Liver (tissue), 9 donors: Measurements from ENCODE around the gene PRICKLE1. TPM values are rescaled to one million over a fixed set of nuclear protein-coding genes. Genes with fewer than 3 reads are reported as not detected.

Source experiments
- DNase-seq: peaks from one replicate; pipeline ENCODE4 v3.0.0-alpha.2; 2017; ENCODE audit warnings: low spot score
- H3K27ac ChIP-seq, 2 donors: one replicate each; pipeline ENCODE4 v1.7.0; 2013; ENCODE audit warnings: inconsistent platforms in 2 of 2, low read length in 2 of 2, control low read depth in 1 of 2, low read depth in 1 of 2, mild to moderate bottlenecking in 1 of 2
- H3K27me3 ChIP-seq, 4 donors: one replicate each; pipeline versions ENCODE4 v1.6.1 to v1.7.0; 2013; ENCODE audit warnings: low read length in 3 of 4, inconsistent platforms in 1 of 4, mild to moderate bottlenecking in 1 of 4, moderate library complexity in 1 of 4; ENCODE audit not compliant: control insufficient read depth in 4 of 4, insufficient read depth in 4 of 4
- H3K36me3 ChIP-seq, 4 donors: one replicate each; pipeline versions ENCODE4 v1.6.1 to v1.7.0; 2013; ENCODE audit warnings: low read length in 3 of 4, mild to moderate bottlenecking in 3 of 4, low read depth in 1 of 4, moderate library complexity in 1 of 4; ENCODE audit not compliant: control insufficient read depth in 4 of 4, insufficient read depth in 3 of 4
- H3K4me1 ChIP-seq, 4 donors: one replicate each; pipeline versions ENCODE4 v1.6.1 to v1.7.0; 2013; ENCODE audit warnings: low read length in 3 of 4, mild to moderate bottlenecking in 3 of 4, moderate library complexity in 1 of 4; ENCODE audit not compliant: control insufficient read depth in 4 of 4, insufficient read depth in 4 of 4
- H3K4me3 ChIP-seq, 3 donors: one replicate each; pipeline versions ENCODE4 v1.6.1 to v1.7.0; 2013; ENCODE audit warnings: low read length in 3 of 3, control low read depth in 1 of 3, low read depth in 1 of 3, mild to moderate bottlenecking in 1 of 3
- H3K9ac ChIP-seq, 2 donors: one replicate each; pipeline ENCODE4 v1.7.0; 2013; ENCODE audit warnings: low read length in 2 of 2, mild to moderate bottlenecking in 2 of 2, moderate library complexity in 2 of 2, control low read depth in 1 of 2, low read depth in 1 of 2
- H3K9me3 ChIP-seq, 4 donors: one replicate each; pipeline versions ENCODE4 v1.6.1 to v1.7.0; 2013; ENCODE audit warnings: low read length in 3 of 4; ENCODE audit not compliant: control insufficient read depth in 4 of 4
- EGR1 ChIP-seq, 2 donors: IDR thresholded peaks; 2 replicates each; pipeline ENCODE4 v1.6.1; 2016 to 2018; ENCODE audit warnings: antibody characterized with exemption in 2 of 2, low read depth in 2 of 2
- FOXA1 ChIP-seq: IDR thresholded peaks from 2 replicates; pipeline ENCODE4 v1.6.1; 2016; ENCODE audit warnings: antibody characterized with exemption
- GABPA ChIP-seq, 2 donors: IDR thresholded peaks in 1 of 2; conservative IDR thresholded peaks in 1 of 2; 2 replicates each; pipeline ENCODE4 v1.6.1; 2016; ENCODE audit warnings: antibody characterized with exemption in 2 of 2, mild to moderate bottlenecking in 1 of 2, moderate library complexity in 1 of 2
- HNF4A ChIP-seq, 2 donors: conservative IDR thresholded peaks; 2 replicates each; pipeline ENCODE4 v1.6.1; 2016; ENCODE audit warnings: antibody characterized with exemption in 2 of 2, mild to moderate bottlenecking in 2 of 2
- HNF4G ChIP-seq: IDR thresholded peaks from 2 replicates; pipeline ENCODE4 v1.6.1; 2016; ENCODE audit warnings: antibody characterized with exemption
- JUND ChIP-seq, 2 donors: IDR thresholded peaks; 2 replicates each; pipeline ENCODE4 v1.6.1; 2016; ENCODE audit warnings: antibody characterized with exemption in 2 of 2
- NR2F2 ChIP-seq: IDR thresholded peaks from 2 replicates; pipeline ENCODE4 v1.6.1; 2016; ENCODE audit warnings: antibody characterized with exemption
- RAD21 ChIP-seq, 2 donors: IDR thresholded peaks; 2 replicates each; pipeline ENCODE4 v1.6.1; 2016; ENCODE audit warnings: antibody characterized with exemption in 2 of 2, mild to moderate bottlenecking in 2 of 2
- RXRA ChIP-seq, 2 donors: IDR thresholded peaks; 2 replicates each; pipeline ENCODE4 v1.6.1; 2017 to 2018; ENCODE audit warnings: antibody characterized with exemption in 2 of 2, mild to moderate bottlenecking in 1 of 2
- SP1 ChIP-seq: IDR thresholded peaks from 2 replicates; pipeline ENCODE4 v1.6.1; 2018; ENCODE audit warnings: antibody characterized with exemption, mild to moderate bottlenecking
- YY1 ChIP-seq: IDR thresholded peaks from 2 replicates; pipeline ENCODE4 v1.6.1; 2016; ENCODE audit warnings: antibody characterized with exemption, mild to moderate bottlenecking
- WGBS: extraction: QIAGEN DNeasy Blood & Tissue Kit; methylation state at CpG from one replicate; pipeline ENCODE4 v1.1.7; 2013; 5-methylcytosine and 5-hydroxymethylcytosine counted together
- polyA plus RNA-seq, 2 donors: library from polyadenylated mRNA; stranded (reverse) in 1 of 2; unstranded in 1 of 2; fragments of 200-250 nt in 1 of 2; fragments of >200 nt in 1 of 2; fragmentation: Nextera tagmentation in 1 of 2; extraction: Ambion mirVana in 1 of 2; gene quantifications; one replicate each; pipeline versions ENCODE4 v1.2.1 to v1.2.3, GENCODE V29; 2013 to 2015
- total RNA-seq, 2 donors: library from RNA; depleted of rRNA; stranded (reverse); fragments of >200 nt; gene quantifications; one replicate each; pipeline ENCODE4 v1.2.3, GENCODE V29; 2014
- TF ChIP-seq, protein P1 (sequence below): IDR thresholded peaks from 2 replicates; pipeline ENCODE4 v1.6.1; 2016; ENCODE audit warnings: antibody characterized with exemption
- TF ChIP-seq, protein P2 (sequence below): IDR thresholded peaks from 2 replicates; pipeline ENCODE4 v1.6.1; 2016; ENCODE audit warnings: antibody characterized with exemption
- TF ChIP-seq, protein P3 (sequence below): IDR thresholded peaks from 2 replicates; pipeline ENCODE4 v1.6.1; 2016; ENCODE audit warnings: antibody characterized with exemption
- TF ChIP-seq, protein P4 (sequence below): fragments of 150-350 bp; IDR thresholded peaks from 2 replicates; pipeline ENCODE4 v1.5.1; 2017; ENCODE audit warnings: improper control_type of control experiment, low read depth, low read length; ENCODE audit not compliant: missing input control
- donor health status: healthy.
- donor health status: healthy.
- donor health status: healthy.
- donor health status: healthy.
- donor health status: healthy.

The PRICKLE1 gene
- total and polyA plus RNA-seq, 4 donors = 0.59 to 5.7 (median 2.2) TPM

DNA sequence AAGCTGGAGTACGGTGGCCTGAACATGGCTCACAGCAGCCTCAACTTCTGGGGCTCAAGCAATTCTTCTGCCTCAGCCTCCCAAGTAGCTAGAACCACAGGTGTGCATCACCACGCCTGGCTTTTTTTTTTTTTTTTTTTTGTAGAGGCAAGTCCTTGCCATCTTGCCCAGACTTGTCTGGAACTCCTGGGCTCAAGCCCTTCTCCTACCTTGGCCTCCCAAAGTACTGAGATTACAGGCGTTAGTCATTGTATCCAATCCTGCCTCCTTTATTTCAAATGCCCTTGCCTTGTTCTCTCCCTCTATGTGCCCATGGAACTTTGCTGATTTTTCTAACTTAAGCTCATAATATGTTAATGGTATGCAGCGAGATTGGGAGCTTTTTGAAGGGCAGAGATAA, 49.2 kb upstream of the PRICKLE1 start (continued):
- TF ChIP-seq SP1 (no peak), EGR1 (IDR thresholded peaks at IDR 0.05; ENCODE audit: low read depth in 2 of 2) (no peak), NR2F2 (no peak), HNF4G (no peak)

DNA sequence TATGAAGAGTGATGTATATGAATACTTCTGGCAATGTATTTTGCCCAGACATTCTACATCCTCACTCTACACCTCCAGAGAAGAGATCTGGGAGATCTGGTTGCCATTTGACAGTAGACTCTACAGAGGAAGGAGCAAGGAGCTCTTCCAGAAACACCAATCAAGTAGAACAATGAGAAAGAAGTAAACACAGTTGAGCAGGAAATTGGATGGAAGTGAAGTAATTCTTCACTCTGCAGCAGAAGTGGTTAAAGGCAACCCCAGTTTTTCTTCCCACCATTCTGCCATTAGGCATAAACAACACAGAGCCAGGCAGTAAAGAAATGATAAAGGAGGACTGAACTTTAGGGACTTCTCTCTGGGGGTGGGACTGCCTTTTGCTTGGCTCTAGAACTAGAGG, 48.5 kb upstream of the PRICKLE1 start:
- no peak overlapping the region for H3K4me3 ChIP-seq
- no peaks in the 10 kb centered on the region for H3K36me3 ChIP-seq
- TF ChIP-seq RXRA (IDR thresholded peaks at IDR 0.05) = no peak
- TF ChIP-seq, protein P1, sequence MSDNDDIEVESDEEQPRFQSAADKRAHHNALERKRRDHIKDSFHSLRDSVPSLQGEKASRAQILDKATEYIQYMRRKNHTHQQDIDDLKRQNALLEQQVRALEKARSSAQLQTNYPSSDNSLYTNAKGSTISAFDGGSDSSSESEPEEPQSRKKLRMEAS = no peak
- TF ChIP-seq SP1 = no peak
- TF ChIP-seq, protein P2, sequence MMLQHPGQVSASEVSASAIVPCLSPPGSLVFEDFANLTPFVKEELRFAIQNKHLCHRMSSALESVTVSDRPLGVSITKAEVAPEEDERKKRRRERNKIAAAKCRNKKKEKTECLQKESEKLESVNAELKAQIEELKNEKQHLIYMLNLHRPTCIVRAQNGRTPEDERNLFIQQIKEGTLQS = no peak
- no peak for TF ChIP-seq RAD21 (IDR thresholded peaks at IDR 0.05)
- TF ChIP-seq, protein P3, sequence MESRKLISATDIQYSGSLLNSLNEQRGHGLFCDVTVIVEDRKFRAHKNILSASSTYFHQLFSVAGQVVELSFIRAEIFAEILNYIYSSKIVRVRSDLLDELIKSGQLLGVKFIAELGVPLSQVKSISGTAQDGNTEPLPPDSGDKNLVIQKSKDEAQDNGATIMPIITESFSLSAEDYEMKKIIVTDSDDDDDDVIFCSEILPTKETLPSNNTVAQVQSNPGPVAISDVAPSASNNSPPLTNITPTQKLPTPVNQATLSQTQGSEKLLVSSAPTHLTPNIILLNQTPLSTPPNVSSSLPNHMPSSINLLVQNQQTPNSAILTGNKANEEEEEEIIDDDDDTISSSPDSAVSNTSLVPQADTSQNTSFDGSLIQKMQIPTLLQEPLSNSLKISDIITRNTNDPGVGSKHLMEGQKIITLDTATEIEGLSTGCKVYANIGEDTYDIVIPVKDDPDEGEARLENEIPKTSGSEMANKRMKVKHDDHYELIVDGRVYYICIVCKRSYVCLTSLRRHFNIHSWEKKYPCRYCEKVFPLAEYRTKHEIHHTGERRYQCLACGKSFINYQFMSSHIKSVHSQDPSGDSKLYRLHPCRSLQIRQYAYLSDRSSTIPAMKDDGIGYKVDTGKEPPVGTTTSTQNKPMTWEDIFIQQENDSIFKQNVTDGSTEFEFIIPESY = no peak
- TF ChIP-seq YY1 = no peak
- TF ChIP-seq GABPA (IDR thresholded peaks at IDR 0.05 in 1 of 2, conservative IDR thresholded peaks at IDR 0.05 in 1 of 2) = no peak
- no peak for TF ChIP-seq FOXA1
- no peak for TF ChIP-seq HNF4G
- H3K4me1 ChIP-seq = no peaks in the 10 kb centered on the region
- no peak for DNase-seq
- no peaks in the 10 kb centered on the region for H3K9me3 ChIP-seq
- no peak overlapping the region for H3K9ac ChIP-seq
- H3K27me3 ChIP-seq = no peaks in the 10 kb centered on the region
- no peak overlapping the region for H3K27ac ChIP-seq

DNA sequence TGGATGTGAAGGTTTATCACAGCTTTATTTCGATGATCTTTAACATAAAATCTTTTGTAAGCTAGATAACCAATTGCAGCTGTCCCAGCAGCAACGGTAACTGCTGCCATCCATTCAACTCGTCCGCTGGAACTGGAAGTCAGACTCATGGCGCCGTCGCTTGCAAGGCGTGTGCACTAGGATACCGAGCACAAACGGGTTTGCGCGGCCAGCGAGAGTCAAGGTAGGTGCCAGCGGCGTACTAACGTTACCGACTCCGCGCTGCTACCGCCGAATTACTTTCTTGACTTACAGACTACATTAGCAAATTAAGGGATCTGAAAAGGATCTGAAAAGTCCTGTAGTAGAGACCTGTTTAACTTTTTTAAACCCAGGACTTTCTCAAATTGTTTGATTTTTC, 47.4 kb upstream of the PRICKLE1 start:
- Histone ChIP-seq H3K27ac (no peak overlapping the region), H3K4me1 (no peaks in the 10 kb centered on the region), H3K27me3 (no peaks in the 10 kb centered on the region), H3K9ac (no peak overlapping the region), H3K9me3 (no peaks in the 10 kb centered on the region), H3K4me3 (no peak overlapping the region), H3K36me3 (no peaks in the 10 kb centered on the region)
- no peak for DNase-seq
- TF ChIP-seq, protein P1 = no peak
- WGBS = 94% methylated on average over 21 of the region's 21 CpGs

DNA sequence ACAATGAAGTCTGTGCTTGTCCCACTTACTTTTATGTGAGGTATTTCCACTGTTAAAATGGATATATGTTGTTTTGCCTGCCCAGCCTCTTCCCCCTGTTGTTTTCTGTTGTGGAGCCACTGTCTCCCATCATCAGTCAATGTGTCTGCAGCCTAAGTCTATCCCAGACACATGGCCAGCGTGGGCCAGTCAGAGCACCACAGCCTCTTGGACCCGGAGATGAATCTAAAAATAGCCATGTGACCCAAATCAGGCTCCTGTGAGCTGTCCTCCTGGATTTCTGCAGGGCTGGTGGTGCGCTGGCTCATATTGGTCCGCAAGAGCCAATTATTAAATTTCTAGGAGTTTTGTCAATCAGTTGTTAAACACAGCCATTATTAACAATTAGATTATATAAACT, 44.0 kb upstream of the PRICKLE1 start:
- no peak overlapping the region for H3K9ac ChIP-seq
- no peak overlapping the region for H3K27ac ChIP-seq
- H3K9me3 ChIP-seq = no peaks in the 10 kb centered on the region
- H3K36me3 ChIP-seq = no peaks in the 10 kb centered on the region
- H3K4me1 ChIP-seq = no peaks in the 10 kb centered on the region
- H3K27me3 ChIP-seq = no peaks in the 10 kb centered on the region
- H3K4me3 ChIP-seq = no peak overlapping the region
- no peak for DNase-seq
- TF ChIP-seq RAD21 (IDR thresholded peaks at IDR 0.05) (no peak), YY1 (no peak), GABPA (IDR thresholded peaks at IDR 0.05 in 1 of 2, conservative IDR thresholded peaks at IDR 0.05 in 1 of 2) (no peak), HNF4A (conservative IDR thresholded peaks at IDR 0.05) (no peak), JUND (IDR thresholded peaks at IDR 0.05) (no peak)
- TF ChIP-seq, protein P1 = no peak
- TF ChIP-seq, protein P3 = no peak
- TF ChIP-seq, protein P4, sequence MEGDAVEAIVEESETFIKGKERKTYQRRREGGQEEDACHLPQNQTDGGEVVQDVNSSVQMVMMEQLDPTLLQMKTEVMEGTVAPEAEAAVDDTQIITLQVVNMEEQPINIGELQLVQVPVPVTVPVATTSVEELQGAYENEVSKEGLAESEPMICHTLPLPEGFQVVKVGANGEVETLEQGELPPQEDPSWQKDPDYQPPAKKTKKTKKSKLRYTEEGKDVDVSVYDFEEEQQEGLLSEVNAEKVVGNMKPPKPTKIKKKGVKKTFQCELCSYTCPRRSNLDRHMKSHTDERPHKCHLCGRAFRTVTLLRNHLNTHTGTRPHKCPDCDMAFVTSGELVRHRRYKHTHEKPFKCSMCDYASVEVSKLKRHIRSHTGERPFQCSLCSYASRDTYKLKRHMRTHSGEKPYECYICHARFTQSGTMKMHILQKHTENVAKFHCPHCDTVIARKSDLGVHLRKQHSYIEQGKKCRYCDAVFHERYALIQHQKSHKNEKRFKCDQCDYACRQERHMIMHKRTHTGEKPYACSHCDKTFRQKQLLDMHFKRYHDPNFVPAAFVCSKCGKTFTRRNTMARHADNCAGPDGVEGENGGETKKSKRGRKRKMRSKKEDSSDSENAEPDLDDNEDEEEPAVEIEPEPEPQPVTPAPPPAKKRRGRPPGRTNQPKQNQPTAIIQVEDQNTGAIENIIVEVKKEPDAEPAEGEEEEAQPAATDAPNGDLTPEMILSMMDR = no peak
- WGBS = 64% methylated on average over 4 of the region's 4 CpGs
